ENCODE results near the gene VOPP1. TPM values are rescaled to one million over a fixed set of nuclear protein-coding genes. Genes with fewer than 3 reads are reported as not detected.
"Not testable (repeated sequence)": the region's sequence is repeated elsewhere in the genome, so short reads cannot be mapped to it uniquely, and the experiment has no call there.

The VOPP1 gene
- total RNA-seq, 2 experiments from 2014 or later: 51.4 to 52.7 TPM

GRCh38 chr7:55518836-55519235 lies 53.5 kb downstream of the VOPP1 start:
- no peaks in the 10 kb centered on the region for H3K27me3 Mint-ChIP-seq
- H3K27ac Mint-ChIP-seq: no peak overlapping the region
- CTCF ChIA-PET: interaction anchor here (2.1 kb wide), 1 partner anchor 15 kb away, joined by 7 read pairs; no protein-coding TSS in a partner anchor
- no peak for DNase-seq
- POLR2A ChIA-PET: interaction anchor here (0.8 kb wide), 1 partner anchor 16 kb away, joined by 4 read pairs; no protein-coding TSS in a partner anchor
- H3K4me1 Mint-ChIP-seq: peaks cover 38% of the 10 kb centered on the region
- H3K4me3 Mint-ChIP-seq: no peak overlapping the region
- H3K9me3 Mint-ChIP-seq: no peaks in the 10 kb centered on the region
- peaks cover 36% of the 10 kb centered on the region for H3K36me3 Mint-ChIP-seq (ENCODE audit: low read depth)

GRCh38 chr7:55517936-55518689 lies 54.2 kb downstream of the VOPP1 start:
- DNase-seq: no peak
- Mint-ChIP-seq H3K27me3 (no peaks in the 10 kb centered on the region), H3K4me1 (peaks cover 38% of the 10 kb centered on the region), H3K4me3 (no peak overlapping the region), H3K36me3 (ENCODE audit: low read depth) (peaks cover 38% of the 10 kb centered on the region), H3K27ac (peak overlapping the region; percentile 56), H3K9me3 (no peaks in the 10 kb centered on the region)
- ChIA-PET CTCF (interaction anchor here (1.0 kb wide), 1 partner anchor 9 kb away, joined by 3 read pairs; no protein-coding TSS in a partner anchor), POLR2A (interaction anchor here (1.0 to 1.3 kb wide), 2 partner anchors 14 to 16 kb away, joined by 5 to 6 read pairs; no protein-coding TSS in a partner anchor)

DNA sequence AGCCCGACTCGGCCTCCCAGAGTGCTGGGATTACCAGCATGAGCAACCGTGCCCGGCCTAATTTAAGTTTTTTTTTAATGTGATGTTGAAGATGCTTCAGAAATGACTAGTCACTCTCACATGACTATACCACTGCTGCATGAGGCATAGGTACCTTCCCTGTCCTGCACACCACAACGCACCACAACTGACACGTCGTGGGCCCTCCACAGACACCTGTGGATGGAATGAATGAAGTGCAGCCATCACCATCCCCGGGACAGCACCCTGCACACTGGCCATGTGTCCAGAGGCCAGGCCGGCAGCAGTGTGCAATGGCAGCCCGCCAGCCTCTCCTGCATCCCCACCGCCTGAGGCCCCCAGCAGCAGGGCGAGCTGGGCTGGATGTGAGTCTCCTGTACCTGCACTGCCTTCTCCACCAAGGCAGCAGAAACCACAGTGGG lies 55.1 kb downstream of the VOPP1 start:
- peak; percentile 52 for DNase-seq
- no peaks in the 10 kb centered on the region for H3K9me3 Mint-ChIP-seq
- CTCF ChIA-PET: interaction anchor here (1.0 to 1.6 kb wide), 3 partner anchors 8 to 17 kb away, joined by 3 to 5 read pairs (median 3); no protein-coding TSS in a partner anchor
- H3K36me3 Mint-ChIP-seq (ENCODE audit: low read depth): peaks cover 44% of the 10 kb centered on the region
- POLR2A ChIA-PET: interaction anchor here (1.0 to 1.5 kb wide), 4 partner anchors 15 to 56 kb away, joined by 3 to 6 read pairs (median 4); no protein-coding TSS in a partner anchor
- peaks cover 38% of the 10 kb centered on the region for H3K4me1 Mint-ChIP-seq
- no peak overlapping the region for H3K4me3 Mint-ChIP-seq
- no peak overlapping the region for H3K27ac Mint-ChIP-seq
- H3K27me3 Mint-ChIP-seq: no peaks in the 10 kb centered on the region

GRCh38 chr7:55516409-55516808 lies 55.9 kb downstream of the VOPP1 start:
- Mint-ChIP-seq H3K9me3 (no peaks in the 10 kb centered on the region), H3K27ac (peak overlapping the region; percentile 47), H3K4me3 (no peak overlapping the region), H3K36me3 (ENCODE audit: low read depth) (peaks cover 44% of the 10 kb centered on the region), H3K4me1 (peaks cover 42% of the 10 kb centered on the region), H3K27me3 (no peaks in the 10 kb centered on the region)
- no peak for DNase-seq
- POLR2A ChIA-PET: interaction anchor here (1.0 to 1.8 kb wide), 4 partner anchors 17 to 57 kb away, joined by 3 to 5 read pairs (median 4); no protein-coding TSS in a partner anchor
- CTCF ChIA-PET: interaction anchor here (1.3 to 1.6 kb wide), 3 partner anchors 15 to 17 kb away, joined by 3 to 5 read pairs (median 4); no protein-coding TSS in a partner anchor

- ChIA-PET CTCF (interaction anchor here (1.5 to 1.6 kb wide), 2 partner anchors 14 to 16 kb away, joined by 3 to 4 read pairs; no protein-coding TSS in a partner anchor), POLR2A (interaction anchor here (1.0 to 1.8 kb wide), 4 partner anchors 18 to 57 kb away, joined by 3 to 5 read pairs (median 4); no protein-coding TSS in a partner anchor)
- H3K27me3 Mint-ChIP-seq: no peaks in the 10 kb centered on the region
- peak overlapping the region; percentile 47 for H3K27ac Mint-ChIP-seq
- DNase-seq: no peak
- no peak overlapping the region for H3K4me3 Mint-ChIP-seq
- no peaks in the 10 kb centered on the region for H3K9me3 Mint-ChIP-seq
- peaks cover 45% of the 10 kb centered on the region for H3K4me1 Mint-ChIP-seq
- peaks cover 41% of the 10 kb centered on the region for H3K36me3 Mint-ChIP-seq (ENCODE audit: low read depth)
Measured at GRCh38 chr7:55515569-55516279, 56.6 kb downstream of the VOPP1 start.

DNA sequence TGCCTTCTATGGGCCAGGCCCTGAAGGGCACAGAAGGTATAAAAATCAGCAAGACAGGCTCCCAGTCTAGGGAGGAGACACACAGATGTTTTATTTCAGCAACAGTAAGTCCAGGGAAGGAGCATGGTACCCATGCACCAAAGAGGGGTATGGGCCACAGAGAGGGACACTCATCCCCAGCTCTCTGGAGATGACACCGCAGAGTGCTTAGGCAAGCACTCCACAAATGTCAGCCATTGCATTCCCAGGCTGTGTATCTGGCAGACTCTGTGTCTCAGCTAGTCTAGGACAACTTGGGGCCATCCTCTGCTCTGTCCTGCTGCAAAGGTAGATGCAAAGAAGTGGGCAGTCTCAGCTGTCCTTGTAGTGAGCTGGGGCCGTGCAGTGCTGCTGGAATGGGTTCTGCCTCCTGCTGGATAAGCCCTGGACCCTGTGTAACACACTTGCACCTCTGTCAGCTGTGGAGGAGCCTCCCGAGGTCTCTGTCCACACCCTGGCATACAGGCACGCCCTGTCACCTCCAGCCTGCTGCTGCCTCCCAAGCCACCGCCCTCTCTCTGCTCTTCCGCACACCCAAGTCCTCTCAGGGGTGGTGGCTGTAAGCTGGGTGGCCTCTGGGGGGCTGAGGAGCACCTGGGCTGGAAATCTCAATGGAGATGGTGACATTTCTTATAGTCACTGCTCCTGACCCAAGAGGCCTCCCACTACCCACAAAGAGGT lies 57.6 kb downstream of the VOPP1 start:
- no peak overlapping the region for H3K27ac Mint-ChIP-seq
- H3K9me3 Mint-ChIP-seq: no peaks in the 10 kb centered on the region
- ChIA-PET CTCF (interaction anchor here (1.0 to 1.2 kb wide), 2 partner anchors 46 to 79 kb away, joined by 3 read pairs; no protein-coding TSS in a partner anchor), POLR2A (no interaction called here)
- no peak overlapping the region for H3K4me3 Mint-ChIP-seq
- H3K27me3 Mint-ChIP-seq: no peaks in the 10 kb centered on the region
- H3K36me3 Mint-ChIP-seq (ENCODE audit: low read depth): peaks cover 37% of the 10 kb centered on the region
- peaks cover 46% of the 10 kb centered on the region for H3K4me1 Mint-ChIP-seq
- DNase-seq: no peak

DNA sequence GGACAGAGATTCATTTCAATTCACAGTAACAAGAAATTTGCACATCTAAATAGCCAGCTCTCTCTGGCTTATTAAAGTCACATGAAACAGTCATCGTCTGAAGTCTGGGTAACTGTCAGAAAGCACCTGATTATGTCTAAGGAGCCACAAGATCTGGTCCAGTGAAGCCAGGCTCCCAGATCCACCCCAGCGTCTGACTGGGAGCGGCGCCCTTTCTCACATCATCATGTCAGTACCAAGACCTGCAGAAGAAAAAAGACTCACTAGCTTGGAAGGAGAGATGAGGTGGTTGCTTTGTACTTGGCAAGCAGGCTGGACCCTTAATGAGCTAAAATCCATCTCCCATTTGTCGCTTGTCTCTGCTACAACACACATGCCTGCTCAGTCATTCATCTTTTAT lies 58.4 kb downstream of the VOPP1 start:
- Mint-ChIP-seq H3K9me3 (no peaks in the 10 kb centered on the region), H3K36me3 (ENCODE audit: low read depth) (peaks cover 35% of the 10 kb centered on the region), H3K27me3 (no peaks in the 10 kb centered on the region), H3K4me3 (no peak overlapping the region), H3K27ac (no peak overlapping the region), H3K4me1 (peaks cover 49% of the 10 kb centered on the region)
- ChIA-PET POLR2A (no interaction called here), CTCF (interaction anchor here (1.0 to 1.2 kb wide), 2 partner anchors 45 to 80 kb away, joined by 3 read pairs; no protein-coding TSS in a partner anchor)
- DNase-seq: no peak

DNA sequence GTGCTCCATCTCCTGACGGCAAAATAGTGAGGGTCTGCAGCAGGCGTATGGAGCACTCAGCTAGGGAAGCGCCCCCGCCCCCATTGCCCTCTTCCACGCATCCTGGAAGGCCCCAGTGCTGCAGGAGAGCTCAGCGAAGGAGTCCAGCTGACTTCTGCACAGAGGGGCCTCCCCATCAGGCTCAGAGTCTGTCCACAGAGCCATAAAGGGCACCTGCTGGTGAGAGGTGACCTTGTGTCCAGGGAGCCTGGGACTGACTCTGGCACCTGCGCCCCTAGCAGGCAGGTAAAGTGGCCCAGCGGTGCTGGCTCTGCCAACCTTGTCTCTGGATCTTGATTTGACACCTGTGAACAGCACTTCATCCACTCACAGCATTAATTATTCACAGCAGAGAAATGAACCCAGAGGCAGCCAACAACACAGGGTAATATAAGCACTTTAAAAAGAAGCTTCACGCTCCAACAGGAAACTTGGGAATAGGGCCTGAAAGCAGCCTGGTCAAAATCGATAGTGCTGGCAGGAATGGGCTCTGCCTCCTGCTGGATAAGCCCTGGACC lies 59.6 kb downstream of the VOPP1 start:
- no peak for DNase-seq
- ChIA-PET POLR2A (no interaction called here), CTCF (no interaction called here)
- H3K4me1 Mint-ChIP-seq: peaks cover 41% of the 10 kb centered on the region
- H3K36me3 Mint-ChIP-seq (ENCODE audit: low read depth): peaks cover 25% of the 10 kb centered on the region
- no peak overlapping the region for H3K27ac Mint-ChIP-seq
- H3K9me3 Mint-ChIP-seq: no peaks in the 10 kb centered on the region
- H3K27me3 Mint-ChIP-seq: no peaks in the 10 kb centered on the region
- no peak overlapping the region for H3K4me3 Mint-ChIP-seq

DNA sequence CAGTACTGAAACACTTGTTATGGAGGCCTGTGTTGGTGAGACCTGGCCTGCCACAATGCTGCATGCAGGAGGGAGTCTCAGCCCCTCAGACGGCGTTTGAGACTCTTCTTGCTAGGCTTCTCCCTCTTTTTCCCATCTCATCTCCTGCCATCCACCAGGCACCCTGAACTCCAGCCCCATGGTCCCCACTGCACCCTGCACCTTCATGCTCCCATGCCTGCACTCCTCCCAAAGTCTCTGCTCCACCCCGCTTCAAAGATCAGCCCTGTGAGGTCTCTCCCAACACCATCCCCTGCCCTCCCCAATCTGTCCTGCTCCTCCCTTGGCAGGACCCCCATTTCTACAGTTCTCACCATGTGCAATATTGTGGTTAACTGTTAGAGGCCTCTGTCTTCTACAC lies 61.7 kb downstream of the VOPP1 start:
- Mint-ChIP-seq H3K27me3 (no peaks in the 10 kb centered on the region), H3K4me1 (peaks cover 29% of the 10 kb centered on the region), H3K27ac (no peak overlapping the region), H3K9me3 (no peaks in the 10 kb centered on the region), H3K36me3 (ENCODE audit: low read depth) (peaks cover 22% of the 10 kb centered on the region), H3K4me3 (no peak overlapping the region)
- DNase-seq: no peak
- ChIA-PET CTCF (no interaction called here), POLR2A (no interaction called here)

- peaks cover 27% of the 10 kb centered on the region for H3K4me1 Mint-ChIP-seq
Measured at GRCh38 chr7:55510206-55510605, 62.1 kb downstream of the VOPP1 start.

GRCh38 chr7:55509322-55509721 lies 63.0 kb downstream of the VOPP1 start:
- DNase-seq: no peak
- Mint-ChIP-seq H3K27ac (no peak overlapping the region), H3K4me3 (no peak overlapping the region), H3K9me3 (no peaks in the 10 kb centered on the region), H3K27me3 (no peaks in the 10 kb centered on the region), H3K4me1 (peaks cover 27% of the 10 kb centered on the region), H3K36me3 (ENCODE audit: low read depth) (peaks cover 24% of the 10 kb centered on the region)
- POLR2A ChIA-PET: interaction anchor here (1.0 kb wide), 1 partner anchor 25 kb away, joined by 3 read pairs; no protein-coding TSS in a partner anchor
- CTCF ChIA-PET: interaction anchor here (0.9 kb wide), 1 partner anchor 8 kb away, joined by 3 read pairs; no protein-coding TSS in a partner anchor

More at GRCh38 chr7:55510206-55510605, 62.1 kb downstream of the VOPP1 start:
- H3K27ac Mint-ChIP-seq, CTCF ChIA-PET, H3K9me3 Mint-ChIP-seq, POLR2A ChIA-PET, DNase-seq, H3K27me3 Mint-ChIP-seq, H3K4me3 Mint-ChIP-seq: not testable (repeated sequence)
- peaks cover 22% of the 10 kb centered on the region for H3K36me3 Mint-ChIP-seq (ENCODE audit: low read depth)
